Activated CD4-positive, alpha-beta T cell treated with anti-CD3 and anti-CD28 coated beads for 1 hour (primary cell): ENCODE data around the gene ZDHHC19.
A peak's percentile ranks its signal among the peaks of the same experiment; 100 is the strongest.
"Not testable (repeated sequence)": the region's sequence is repeated elsewhere in the genome, so short reads cannot be mapped to it uniquely, and the experiment has no call there.

ENCODE experiments used
- DNase-seq: peaks from one replicate; pipeline ENCODE4 v3.0.0-alpha.2; 2020

Gene ZDHHC19

DNA sequence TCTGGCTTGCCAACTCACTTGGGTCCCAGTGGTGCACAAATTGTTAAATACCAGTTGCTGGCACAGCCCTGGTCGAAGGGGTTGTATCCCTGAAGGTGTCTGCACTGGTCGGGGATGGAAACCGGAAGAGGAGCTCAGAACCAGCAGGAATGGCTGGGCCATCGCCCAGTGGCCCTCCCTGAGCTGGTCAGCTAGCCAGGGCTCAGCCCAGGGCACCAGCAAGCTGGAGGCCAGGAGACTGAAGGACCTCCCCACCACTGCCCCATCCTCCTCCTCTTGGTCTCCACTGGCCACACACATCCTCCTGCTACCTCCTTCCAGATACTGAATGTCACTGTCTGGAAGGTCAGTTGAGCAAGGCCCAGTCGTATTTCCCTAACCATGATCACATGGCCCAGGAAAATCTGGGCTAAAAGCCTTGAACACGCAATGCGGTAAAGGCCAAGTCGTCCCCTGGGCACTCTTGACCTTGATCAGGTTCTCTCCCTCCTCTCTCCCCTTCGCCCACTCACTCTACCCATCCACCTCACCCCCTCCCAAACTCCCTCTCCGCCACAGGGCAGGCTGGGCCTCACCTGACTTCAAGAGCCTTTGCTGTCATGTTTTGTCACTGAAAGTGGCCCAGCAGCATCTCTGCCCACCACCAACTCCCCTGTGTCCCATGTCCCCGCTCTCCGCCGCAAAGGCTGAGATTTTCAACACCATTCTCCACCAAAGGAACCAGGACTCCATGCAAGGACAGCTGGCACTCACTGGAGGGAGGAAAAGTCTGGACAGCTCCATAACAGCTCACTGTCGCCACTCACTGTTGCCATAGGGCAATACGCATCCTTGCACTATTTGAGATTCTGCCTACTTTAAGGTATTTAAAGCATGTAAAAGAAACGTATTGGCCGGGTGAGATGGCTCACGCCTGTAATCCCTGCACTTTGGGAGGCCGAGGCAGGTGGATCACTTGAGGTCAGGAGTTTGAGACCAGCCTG lies 12.1 kb downstream of the ZDHHC19 start:
- no peak for DNase-seq

- DNase-seq = no peak
Observed at GRCh38 chr3:196198081-196198675, 13.0 kb downstream of the ZDHHC19 start.

- DNase-seq = no peak
Observed at GRCh38 chr3:196197524-196197923, 13.7 kb downstream of the ZDHHC19 start.

GRCh38 chr3:196195664-196196265 lies 15.4 kb downstream of the ZDHHC19 start:
- no peak for DNase-seq

DNA sequence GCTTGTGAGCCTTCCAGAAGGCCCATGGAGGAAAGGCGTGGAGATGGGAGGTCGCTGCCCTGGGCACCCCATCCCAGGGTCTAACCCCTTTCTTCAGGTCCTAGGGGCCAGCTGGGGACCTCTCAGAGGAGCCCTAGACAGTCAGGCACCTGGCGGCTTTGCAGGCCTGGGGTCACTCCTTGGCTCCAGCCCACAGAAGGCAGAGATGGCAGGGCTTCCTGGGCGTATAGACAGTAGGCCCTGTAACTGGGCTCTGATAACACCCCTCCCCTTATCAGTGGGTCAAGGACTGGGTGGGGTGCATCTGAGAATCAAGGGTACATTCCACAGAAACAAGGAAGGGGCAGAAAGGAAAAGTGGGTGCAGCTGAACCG lies 16.7 kb downstream of the ZDHHC19 start:
- DNase-seq = no peak

DNA sequence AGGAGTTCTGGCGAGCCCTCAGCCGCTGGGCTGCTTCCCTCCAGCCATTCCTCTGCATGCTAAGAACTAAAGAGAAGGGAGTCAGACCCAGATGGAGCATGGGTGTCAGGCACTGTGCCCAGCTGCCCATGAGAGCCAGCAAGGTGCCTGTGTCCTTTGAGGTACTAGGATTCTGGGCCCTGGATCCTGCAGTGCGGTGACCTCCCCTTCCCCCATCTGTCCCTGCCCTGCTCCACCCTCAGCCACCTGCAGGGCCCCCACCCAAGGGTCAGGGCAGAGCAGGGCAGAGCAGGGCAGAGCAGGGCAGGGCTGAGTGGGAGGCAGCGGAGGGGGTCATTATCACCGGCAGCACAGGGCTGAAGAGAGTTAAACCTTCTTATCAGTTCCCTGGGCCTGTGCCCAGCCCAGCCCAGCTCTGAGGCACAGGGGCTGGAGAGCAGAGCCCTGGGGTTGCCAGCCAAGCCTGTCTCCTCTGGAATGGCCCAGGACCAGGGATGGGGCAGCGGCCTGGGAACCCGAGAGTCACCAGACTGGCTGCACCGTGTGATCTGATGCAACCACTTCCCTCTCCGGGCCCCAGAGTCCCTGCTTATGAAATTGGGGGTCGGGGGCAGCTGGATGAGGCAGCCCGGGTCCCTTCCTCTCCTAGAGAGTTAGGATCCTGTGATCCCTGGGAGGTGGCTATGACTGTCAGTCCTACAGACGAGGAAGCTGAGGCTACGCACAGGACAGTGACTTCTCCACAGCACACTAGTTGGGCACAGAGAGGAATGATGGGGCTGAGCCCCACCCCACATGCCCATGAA lies 17.3 kb downstream of the ZDHHC19 start:
- DNase-seq = no peak

- DNase-seq = no peak
Observed at GRCh38 chr3:196193133-196193735, 18.0 kb downstream of the ZDHHC19 start.

GRCh38 chr3:196192524-196193051 lies 18.6 kb downstream of the ZDHHC19 start:
- no peak for DNase-seq

DNA sequence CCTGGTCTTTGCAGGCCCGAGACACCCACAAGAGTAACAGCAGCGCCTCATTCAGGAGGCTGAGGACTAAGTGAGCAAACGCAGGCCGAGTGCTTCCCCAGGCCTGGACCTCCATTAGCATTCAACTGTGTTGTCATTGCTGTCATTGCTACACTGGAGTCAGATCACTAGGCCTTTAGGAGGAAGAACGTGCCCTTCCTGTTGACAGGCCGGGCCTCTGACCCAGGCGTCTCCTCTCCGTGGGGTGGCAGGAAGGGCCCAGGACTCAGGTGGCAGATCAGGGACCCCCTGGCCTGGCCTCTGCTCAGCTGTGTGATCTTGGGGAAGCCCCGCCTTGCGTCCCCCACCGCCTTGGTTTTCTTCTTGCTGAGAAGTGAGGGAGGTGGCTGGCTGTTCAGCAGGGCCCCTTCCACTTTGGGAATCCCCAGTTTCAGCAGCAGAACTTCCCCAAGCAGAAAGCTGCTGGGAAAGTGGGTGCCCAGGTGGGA lies 19.1 kb downstream of the ZDHHC19 start:
- no peak for DNase-seq

DNA sequence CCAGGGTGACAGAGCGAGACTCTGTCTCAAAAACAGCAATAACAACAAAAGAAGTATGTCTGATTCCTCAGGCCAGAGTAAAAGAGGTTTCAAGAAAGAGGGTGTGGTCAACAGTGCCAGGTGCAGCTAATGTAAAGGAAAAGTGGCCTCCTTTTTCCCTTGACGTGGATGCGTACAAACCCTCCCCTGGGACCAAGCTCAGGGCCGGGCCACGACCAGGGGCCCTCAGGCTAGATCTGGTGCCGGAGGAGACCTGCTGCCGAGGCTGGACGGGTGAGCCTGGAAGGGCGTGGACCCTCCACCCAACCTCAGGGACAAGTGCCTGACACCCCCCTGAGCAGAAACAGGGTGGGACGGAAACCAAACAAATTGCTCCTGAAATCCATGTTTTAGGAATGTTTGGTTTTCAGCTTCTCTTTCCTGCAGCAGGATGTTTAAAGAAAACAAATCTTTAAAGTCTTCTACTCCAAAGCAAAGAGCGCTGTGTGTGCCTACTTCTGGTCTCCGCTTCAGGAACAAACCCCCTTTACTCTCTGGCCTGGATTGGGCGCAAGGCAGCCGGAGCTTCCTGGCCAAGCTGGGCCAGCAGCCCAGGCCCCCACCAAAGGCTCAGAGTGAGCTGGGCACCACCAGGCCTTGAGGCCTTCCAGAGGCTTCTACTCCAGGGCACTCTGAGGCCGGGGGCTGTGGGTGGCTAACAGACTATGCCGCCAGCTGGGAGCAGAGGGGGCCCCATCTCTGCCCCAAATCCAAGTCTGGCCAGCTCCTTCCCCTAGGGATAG lies 21.4 kb downstream of the ZDHHC19 start:
- no peak for DNase-seq

DNA sequence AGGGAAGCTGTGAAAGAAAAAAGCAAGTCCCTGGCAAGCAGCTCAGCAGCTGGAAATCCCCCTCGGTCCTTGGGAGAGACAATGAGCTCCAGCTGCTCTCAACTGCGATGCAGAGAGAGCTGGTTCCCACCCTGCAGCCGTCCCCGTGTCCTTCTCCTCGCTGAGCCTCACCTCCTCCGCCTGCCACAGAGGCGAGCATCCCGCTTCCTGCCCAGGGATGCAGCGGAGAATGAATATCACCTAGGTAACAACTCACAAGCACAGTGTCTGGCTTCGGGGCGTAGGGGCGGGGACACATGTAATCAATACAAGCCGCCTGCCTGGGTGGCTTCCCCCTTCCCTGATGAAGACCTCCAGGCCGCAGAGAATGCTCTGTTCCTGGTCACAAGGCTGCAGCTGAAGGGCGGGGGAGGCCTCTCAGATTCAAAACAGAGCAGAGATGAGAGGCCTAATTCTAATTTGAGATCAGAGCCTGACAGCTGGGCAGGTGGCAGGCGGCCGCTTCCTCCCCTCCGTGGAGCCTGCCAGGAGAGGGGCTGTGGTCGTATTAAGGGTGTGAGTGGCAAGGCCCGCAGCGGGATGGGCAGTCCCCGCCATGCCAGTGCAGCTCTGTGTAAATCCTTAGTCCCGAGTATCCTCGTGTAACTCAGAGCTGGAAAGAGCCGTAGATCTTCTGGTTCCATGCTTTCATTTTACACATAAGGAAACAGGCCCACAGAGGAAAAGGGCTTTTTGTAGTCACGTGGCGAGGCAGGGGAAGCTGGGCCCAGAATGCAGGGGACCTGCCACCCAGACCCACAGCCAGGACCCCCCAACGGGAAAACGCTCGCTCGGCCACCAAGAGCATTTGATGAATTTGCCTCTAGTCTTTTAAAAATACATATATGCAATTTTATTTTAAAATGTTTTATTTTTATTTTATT lies 24.3 kb downstream of the ZDHHC19 start:
- DNase-seq = no peak

- DNase-seq = no peak
Observed at GRCh38 chr3:196184881-196185280, 26.3 kb downstream of the ZDHHC19 start.

GRCh38 chr3:196184169-196184432 lies 27.1 kb downstream of the ZDHHC19 start:
- not testable (repeated sequence) for DNase-seq

- DNase-seq = no peak
Observed at GRCh38 chr3:196181127-196181546, 30.1 kb downstream of the ZDHHC19 start.

DNA sequence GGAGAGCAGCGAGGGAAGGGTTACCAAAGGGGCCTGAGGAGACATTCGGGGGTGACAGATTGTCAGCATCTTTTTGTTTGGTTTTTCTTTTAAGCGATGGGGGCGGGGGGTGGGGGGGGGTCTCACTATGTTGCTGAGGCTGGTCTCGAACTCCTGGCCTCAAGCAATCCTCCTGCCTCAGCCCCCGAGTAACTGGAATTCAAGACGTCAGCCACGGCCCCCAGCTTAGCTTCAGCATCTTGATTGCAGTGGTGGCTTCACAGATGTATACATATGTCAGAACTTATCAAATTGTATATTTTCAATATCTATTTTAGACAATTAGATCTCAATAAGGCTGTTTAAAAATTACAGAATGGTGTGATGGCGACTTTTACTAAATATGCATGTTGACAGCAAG lies 30.9 kb downstream of the ZDHHC19 start:
- no peak for DNase-seq

DNA sequence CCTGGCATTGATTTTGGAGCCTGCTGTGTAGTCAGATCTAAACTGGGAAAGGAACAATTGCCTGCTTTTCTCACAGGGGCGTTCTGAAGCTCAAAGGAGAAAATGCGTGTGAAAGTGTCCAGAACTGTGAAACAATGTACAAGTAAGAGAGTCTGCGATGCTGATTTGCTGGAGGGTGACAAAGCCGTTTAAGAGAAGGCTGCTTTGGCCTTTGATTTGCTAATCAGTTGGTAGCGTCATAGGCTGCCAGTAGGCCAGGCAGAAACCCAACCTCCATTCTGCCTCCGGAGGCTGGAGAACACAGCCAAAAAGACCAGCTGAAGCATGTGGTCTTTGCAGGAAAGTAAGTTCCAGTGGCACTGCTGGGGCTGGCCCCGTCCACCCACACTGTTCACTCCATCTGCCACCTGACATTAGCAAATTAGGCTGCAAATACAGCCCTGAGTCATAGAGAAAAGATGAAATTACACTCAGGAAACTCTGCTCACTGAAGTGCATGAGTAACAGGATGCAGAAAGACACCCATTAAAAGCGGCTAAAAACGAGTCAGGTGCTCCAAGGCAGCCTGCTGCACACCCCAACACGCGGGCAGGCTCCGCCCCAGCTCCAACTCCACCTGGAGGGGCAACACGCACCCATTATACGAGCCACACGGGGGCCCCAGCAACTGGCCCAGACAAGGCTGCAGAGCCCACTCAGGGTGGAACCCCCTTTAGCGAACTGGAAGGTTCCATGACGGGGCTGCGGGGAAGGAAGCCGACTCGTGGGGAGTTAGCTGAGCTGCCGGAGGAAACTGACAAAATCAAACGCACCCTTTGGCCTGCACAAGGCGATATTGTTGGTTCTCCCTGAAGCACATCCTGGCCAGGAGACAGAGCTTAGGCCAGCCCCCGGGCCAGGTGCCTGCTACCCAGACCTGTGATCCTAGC lies 31.6 kb downstream of the ZDHHC19 start:
- peak; percentile 79 for DNase-seq

DNA sequence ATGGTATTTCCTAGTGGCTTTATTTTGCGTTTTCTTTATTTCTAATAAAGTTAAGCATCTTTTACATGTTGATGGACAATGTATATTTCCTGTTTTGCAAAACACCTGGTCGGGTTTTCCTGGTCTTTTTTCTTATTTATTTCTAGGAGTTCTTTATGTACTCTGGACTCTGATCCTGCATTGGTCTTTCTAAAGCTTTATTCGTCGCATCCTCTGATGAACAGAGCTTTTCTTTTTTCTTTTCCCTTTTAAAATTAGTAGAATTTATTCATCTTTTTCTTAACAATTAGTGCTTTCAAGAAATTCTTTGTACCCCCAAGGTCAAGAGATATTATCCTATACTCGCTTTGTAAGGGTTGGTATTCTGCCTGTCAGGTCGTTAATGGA lies 32.2 kb downstream of the ZDHHC19 start:
- DNase-seq = no peak

DNA sequence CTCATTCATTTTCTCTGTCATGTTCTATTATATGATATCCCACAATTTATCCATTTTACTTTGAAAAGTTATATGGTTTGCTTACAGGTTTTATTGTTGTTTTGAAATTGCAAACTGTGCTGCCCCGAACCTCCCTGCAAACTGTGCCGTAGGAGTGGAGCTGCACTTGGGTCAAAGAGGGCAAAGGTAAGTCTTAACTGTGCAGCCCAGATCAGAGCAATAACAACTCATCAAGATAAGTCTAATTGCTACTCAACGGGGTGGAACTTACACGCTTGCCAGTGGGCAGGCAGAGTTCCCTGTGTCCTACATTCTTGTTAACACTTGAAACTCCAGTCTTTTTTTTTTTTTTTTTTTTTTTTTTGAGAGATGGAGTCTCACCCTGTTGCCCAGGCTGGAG lies 33.2 kb downstream of the ZDHHC19 start:
- no peak for DNase-seq

- DNase-seq = no peak
Observed at GRCh38 chr3:196177567-196177966, 33.6 kb downstream of the ZDHHC19 start.
